ENCODE results near the gene MYMK.

The MYMK gene

DNA sequence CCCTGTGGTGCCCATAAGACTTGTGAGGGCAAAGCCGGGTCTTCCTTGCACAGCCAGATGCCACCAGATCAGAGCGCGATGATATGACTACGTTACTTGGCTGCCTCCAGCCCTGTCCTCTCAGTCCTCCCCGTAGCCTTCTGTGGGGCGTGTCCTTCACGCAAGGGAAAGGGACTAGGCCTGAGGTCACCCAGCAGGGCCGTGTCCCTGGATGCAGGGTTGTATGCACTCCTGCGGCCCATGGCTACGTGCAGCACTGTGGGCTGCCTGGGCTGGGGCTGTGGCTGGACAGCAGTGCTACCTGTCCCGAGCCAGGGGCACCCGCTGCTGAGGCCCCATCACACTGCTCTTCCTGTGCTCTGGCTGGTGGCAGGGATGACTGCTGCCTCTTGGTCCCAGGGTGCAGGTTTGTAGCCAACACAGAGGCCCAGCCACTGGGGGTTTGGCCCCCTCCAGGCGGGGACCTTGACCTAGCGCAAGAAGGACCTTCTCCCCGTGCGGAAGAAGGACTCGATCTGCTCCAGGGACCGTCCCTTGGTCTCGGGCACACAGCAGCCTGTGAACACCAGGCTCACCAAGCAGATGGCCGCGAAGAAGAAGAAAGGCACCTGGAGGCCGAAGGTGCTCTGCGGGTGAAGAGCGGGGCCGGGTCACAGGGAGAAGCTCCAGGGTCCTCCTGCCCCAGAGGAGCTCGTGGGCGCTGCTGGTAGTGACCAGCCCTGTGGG, 53.0 kb downstream of the MYMK start:
- no peak overlapping the region for H3K4me3 ChIP-seq (ENCODE audit: low read depth, low read length)
- no peak for DNase-seq (ENCODE audit: low read depth)
- TF ChIP-seq, protein P1, sequence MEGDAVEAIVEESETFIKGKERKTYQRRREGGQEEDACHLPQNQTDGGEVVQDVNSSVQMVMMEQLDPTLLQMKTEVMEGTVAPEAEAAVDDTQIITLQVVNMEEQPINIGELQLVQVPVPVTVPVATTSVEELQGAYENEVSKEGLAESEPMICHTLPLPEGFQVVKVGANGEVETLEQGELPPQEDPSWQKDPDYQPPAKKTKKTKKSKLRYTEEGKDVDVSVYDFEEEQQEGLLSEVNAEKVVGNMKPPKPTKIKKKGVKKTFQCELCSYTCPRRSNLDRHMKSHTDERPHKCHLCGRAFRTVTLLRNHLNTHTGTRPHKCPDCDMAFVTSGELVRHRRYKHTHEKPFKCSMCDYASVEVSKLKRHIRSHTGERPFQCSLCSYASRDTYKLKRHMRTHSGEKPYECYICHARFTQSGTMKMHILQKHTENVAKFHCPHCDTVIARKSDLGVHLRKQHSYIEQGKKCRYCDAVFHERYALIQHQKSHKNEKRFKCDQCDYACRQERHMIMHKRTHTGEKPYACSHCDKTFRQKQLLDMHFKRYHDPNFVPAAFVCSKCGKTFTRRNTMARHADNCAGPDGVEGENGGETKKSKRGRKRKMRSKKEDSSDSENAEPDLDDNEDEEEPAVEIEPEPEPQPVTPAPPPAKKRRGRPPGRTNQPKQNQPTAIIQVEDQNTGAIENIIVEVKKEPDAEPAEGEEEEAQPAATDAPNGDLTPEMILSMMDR (IDR thresholded peaks at IDR 0.05; ENCODE audit: insufficient read depth, low read depth, low read length, missing control alignments): no peak

DNA sequence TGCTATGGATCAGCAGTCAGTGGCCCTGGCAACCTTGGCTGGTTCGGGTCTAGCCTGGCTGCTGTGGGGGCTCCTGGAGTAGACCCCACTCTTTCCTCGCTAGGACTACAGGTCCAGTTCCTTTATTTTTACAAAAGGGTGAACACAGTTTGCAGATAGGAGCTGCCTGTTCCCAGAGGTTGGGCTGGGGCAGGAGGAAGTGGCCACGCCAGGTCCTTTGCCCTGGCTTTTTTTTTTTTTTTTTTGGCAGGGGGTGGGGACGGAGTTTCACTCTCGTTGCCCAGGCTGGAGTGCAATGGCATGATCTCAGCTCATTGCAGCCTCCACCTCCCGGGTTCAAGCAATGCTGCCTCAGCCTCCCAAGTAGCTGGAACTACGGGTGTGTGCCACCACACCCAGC, 53.8 kb downstream of the MYMK start:
- no peak overlapping the region for H3K4me3 ChIP-seq (ENCODE audit: low read depth, low read length)
- TF ChIP-seq, protein P1 (IDR thresholded peaks at IDR 0.05; ENCODE audit: insufficient read depth, low read depth, low read length, missing control alignments): no peak
- no peak for DNase-seq (ENCODE audit: low read depth)

DNA sequence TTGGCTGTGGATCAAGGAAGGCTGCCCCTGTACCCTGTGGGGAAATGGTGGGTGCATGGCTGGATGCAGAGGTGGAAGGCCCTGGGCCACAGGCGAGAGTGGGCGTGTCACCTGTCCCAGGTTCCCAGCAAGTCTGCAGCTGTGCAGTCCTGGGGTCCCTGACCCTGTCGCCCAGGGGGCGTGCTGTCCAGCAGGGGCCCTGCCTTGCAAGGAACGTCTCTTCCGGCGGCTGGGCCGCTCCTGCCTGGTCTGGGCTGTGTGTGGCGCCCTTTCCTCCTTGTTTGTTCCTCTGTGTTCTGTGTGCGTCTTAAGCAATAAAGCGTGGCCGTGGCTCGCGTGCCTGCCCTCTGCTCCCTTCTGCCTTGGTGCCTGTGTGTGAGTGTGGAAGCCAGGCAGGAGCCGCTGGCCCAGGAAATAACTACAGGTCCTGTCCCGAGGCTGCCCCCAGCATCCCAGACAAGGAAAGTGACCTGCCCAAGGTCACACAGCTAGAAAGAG, 54.3 kb downstream of the MYMK start:
- no peak overlapping the region for H3K4me3 ChIP-seq (ENCODE audit: low read depth, low read length)
- DNase-seq (ENCODE audit: low read depth): no peak
- TF ChIP-seq, protein P1 (IDR thresholded peaks at IDR 0.05; ENCODE audit: insufficient read depth, low read depth, low read length, missing control alignments): no peak

DNA sequence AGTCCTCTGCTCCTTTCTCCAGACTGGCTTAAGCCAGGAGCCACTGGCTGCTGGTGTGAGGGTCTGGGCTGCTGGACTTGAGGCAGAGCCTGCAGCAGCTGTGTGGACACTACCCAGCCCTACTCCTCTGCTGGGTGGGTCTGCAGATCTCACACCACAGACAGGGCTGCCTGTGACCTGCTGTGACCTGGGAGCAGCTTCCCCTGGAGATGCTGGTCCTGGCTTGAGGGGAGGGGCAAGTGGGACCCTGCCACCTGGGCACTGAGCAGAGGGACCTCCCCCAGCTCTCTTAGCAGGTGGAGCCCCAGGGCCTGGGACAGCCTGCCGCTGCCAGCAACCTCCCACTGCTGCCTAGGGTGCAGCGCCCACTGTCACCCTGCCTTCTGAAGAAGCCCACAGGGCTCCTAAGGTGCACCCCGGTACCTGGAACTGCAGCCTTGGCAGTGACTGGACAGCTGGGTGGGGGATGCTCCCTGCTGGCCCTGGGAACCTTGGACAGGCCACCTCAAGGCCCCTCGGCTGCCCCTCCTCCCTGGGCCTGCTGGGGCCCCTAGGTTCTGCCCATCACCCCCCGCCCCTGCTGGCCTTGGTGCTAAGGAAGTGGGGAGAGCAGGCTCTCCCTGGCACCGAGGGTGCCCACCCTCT, 55.9 kb downstream of the MYMK start:
- TF ChIP-seq, protein P1 (IDR thresholded peaks at IDR 0.05; ENCODE audit: insufficient read depth, low read depth, low read length, missing control alignments): no peak
- H3K4me3 ChIP-seq (ENCODE audit: low read depth, low read length): no peak overlapping the region
- no peak for DNase-seq (ENCODE audit: low read depth)

DNA sequence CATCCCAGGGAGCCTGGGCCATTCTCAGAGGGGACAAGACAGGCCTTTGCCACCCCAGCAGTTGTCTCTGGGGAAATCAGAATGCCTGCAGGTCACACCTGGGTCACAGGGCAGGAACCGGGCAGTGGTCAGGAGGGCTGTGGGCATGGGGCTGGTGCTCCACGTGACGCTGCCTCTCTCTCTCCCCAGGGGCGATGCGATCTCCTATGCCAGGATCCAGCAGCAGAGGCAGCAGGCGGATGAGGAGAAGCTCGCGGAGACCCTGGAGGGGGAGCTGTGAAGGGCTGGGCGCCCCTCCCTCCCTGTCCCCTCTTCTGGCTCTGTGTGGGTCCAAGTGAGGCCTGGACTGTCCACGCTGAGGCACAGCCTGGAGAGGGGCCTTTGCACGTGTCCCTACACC, 56.4 kb downstream of the MYMK start:
- no peak for DNase-seq (ENCODE audit: low read depth)
- no peak overlapping the region for H3K4me3 ChIP-seq (ENCODE audit: low read depth, low read length)
- TF ChIP-seq, protein P1 (IDR thresholded peaks at IDR 0.05; ENCODE audit: insufficient read depth, low read depth, low read length, missing control alignments): no peak

DNA sequence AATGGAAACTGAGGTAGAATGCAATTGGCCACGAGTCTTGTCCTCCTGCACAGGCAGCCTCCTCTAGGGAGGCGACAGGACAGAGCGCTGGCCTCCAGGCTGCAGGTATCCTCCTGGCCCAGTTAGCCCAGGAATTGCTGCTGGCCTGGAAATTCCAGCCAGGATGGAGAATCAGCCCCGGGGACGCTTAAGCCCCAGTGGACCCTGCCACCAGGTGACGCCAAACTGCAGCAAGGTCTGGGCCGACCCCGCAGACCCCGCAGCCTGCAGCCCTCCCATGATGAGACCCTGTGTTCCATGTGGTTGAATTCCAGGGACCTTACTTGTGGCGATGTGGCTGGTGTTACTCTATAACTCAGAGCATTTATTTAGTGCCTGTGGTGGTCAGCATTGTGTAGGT, 57.7 kb downstream of the MYMK start:
- DNase-seq (ENCODE audit: low read depth): no peak
- TF ChIP-seq, protein P1 (IDR thresholded peaks at IDR 0.05; ENCODE audit: insufficient read depth, low read depth, low read length, missing control alignments): no peak
- H3K4me3 ChIP-seq (ENCODE audit: low read depth, low read length): no peak overlapping the region
